PFSK-1 (cell line): Measurements from ENCODE around the gene SDK1.

ENCODE experiments used
- FOXP2 ChIP-seq: optimal IDR thresholded peaks from 2 replicates; pipeline ENCODE3; 2011; ENCODE audit warnings: borderline replicate concordance, control low read depth, inconsistent platforms; ENCODE audit not compliant: insufficient read depth; ENCODE audit errors: extremely low read length, extremely low read depth
- POLR2AphosphoS5 ChIP-seq: IDR thresholded peaks from 2 replicates; pipeline ENCODE4 v1.6.1; 2012; ENCODE audit warnings: low read depth, mild to moderate bottlenecking, control low read depth, low read length, moderate library complexity
- REST ChIP-seq, 2 experiments: IDR thresholded peaks; 2 replicates each; pipeline versions ENCODE4 v1.6.1 to v1.8.0; 2011 to 2012; ENCODE audit warnings: low read depth in 2 of 2, low read length in 2 of 2, control low read depth in 1 of 2, inconsistent platforms in 1 of 2, mild to moderate bottlenecking in 1 of 2, moderate library complexity in 1 of 2; ENCODE audit not compliant: insufficient read depth in 1 of 2
- SIN3A ChIP-seq: IDR thresholded peaks from 2 replicates; pipeline ENCODE4 v1.6.1; 2012; ENCODE audit warnings: mild to moderate bottlenecking, low read length, moderate library complexity, borderline replicate concordance; ENCODE audit not compliant: insufficient read depth
- TAF1 ChIP-seq: IDR thresholded peaks from 2 replicates; pipeline ENCODE4 v1.6.1; 2012; ENCODE audit warnings: low read length, control low read depth, borderline replicate concordance; ENCODE audit not compliant: insufficient read depth

The SDK1 gene

GRCh38 chr7:3309140-3309539 is 8.1 kb downstream of the SDK1 start:
- no peak for TF ChIP-seq SIN3A
- TF ChIP-seq FOXP2 = no peak
- no peak for TF ChIP-seq REST (IDR thresholded peaks at IDR 0.05; ENCODE audit: insufficient read depth in 1 of 2, low read depth in 2 of 2, low read length in 2 of 2)
- TF ChIP-seq POLR2AphosphoS5 = no peak
- no peak for TF ChIP-seq TAF1

- TF ChIP-seq FOXP2 (no peak), TAF1 (no peak), REST (IDR thresholded peaks at IDR 0.05; ENCODE audit: insufficient read depth in 1 of 2, low read depth in 2 of 2, low read length in 2 of 2) (no peak), POLR2AphosphoS5 (no peak), SIN3A (no peak)
Observed at GRCh38 chr7:3309956-3310355, 8.9 kb downstream of the SDK1 start.

GRCh38 chr7:3310884-3311283 is 9.8 kb downstream of the SDK1 start:
- TF ChIP-seq REST (IDR thresholded peaks at IDR 0.05; ENCODE audit: insufficient read depth in 1 of 2, low read depth in 2 of 2, low read length in 2 of 2) (no peak), POLR2AphosphoS5 (no peak), SIN3A (no peak), FOXP2 (no peak), TAF1 (no peak)

- TF ChIP-seq TAF1 = no peak
- no peak for TF ChIP-seq SIN3A
- TF ChIP-seq REST (IDR thresholded peaks at IDR 0.05; ENCODE audit: insufficient read depth in 1 of 2, low read depth in 2 of 2, low read length in 2 of 2) = no peak
- no peak for TF ChIP-seq POLR2AphosphoS5
- TF ChIP-seq FOXP2 = no peak
Observed at GRCh38 chr7:3312583-3312982, 11.5 kb downstream of the SDK1 start.

- no peak for TF ChIP-seq REST (IDR thresholded peaks at IDR 0.05; ENCODE audit: insufficient read depth in 1 of 2, low read depth in 2 of 2, low read length in 2 of 2)
- TF ChIP-seq POLR2AphosphoS5 = no peak
- TF ChIP-seq TAF1 = no peak
- TF ChIP-seq FOXP2 = no peak
- no peak for TF ChIP-seq SIN3A
Observed at GRCh38 chr7:3318874-3319273, 17.8 kb downstream of the SDK1 start.
